CD4-positive, alpha-beta T cell (primary cell): ENCODE data around the gene FOXQ1. TPM values are rescaled to one million over a fixed set of nuclear protein-coding genes. Genes with fewer than 3 reads are reported as not detected.

ENCODE experiments used
- ATAC-seq: fragments of 200-7000 bp; cut with Tn5 transposase; one replicate; pipeline ENCODE4 v1.10.0; 2022; ENCODE audit warnings: mild to moderate bottlenecking; ENCODE audit not compliant: poor library complexity
- CTCF ChIA-PET: fragments of 350-600 bp; sonication (Branson Sonifier 250); formaldehyde crosslinking; loops from one replicate; lab custom pipeline; 2021; ENCODE audit warnings: antibody characterized with exemption, inconsistent platforms; lab: Charles Lee
- POLR2A ChIA-PET: fragments of 350-600 bp; sonication (Branson Sonifier 250); formaldehyde crosslinking; loops from one replicate; lab custom pipeline; 2021; ENCODE audit warnings: antibody characterized with exemption, inconsistent platforms; lab: Charles Lee
- DNase-seq, 14 experiments: peaks; one replicate each; pipeline ENCODE4 v3.0.0-alpha.2; 2013 to 2020; ENCODE audit warnings: mixed read lengths in 2 of 14
- H3K27ac ChIP-seq, 2 donors: one replicate each; pipeline versions ENCODE4 v1.5.1 to v1.7.0; 2013; ENCODE audit warnings: low read length in 2 of 2, low read depth in 1 of 2, mild to moderate bottlenecking in 1 of 2
- H3K27me3 ChIP-seq, 2 experiments: 1 replicate in 1 of 2; 2 replicates in 1 of 2; pipeline versions ENCODE4 v1.6.1 to v1.7.0; 2013; ENCODE audit warnings: low read length in 2 of 2, control low read depth in 1 of 2, mild to moderate bottlenecking in 1 of 2, moderate library complexity in 1 of 2; ENCODE audit not compliant: insufficient read depth in 2 of 2, control insufficient read depth in 1 of 2
- H3K36me3 ChIP-seq: one replicate; pipeline ENCODE4 v1.6.1; 2013; ENCODE audit warnings: low read length, control low read depth; ENCODE audit not compliant: insufficient read depth
- H3K4me1 ChIP-seq: one replicate; pipeline ENCODE4 v1.6.1; 2013; ENCODE audit warnings: low read length, control low read depth; ENCODE audit not compliant: insufficient read depth
- H3K4me3 ChIP-seq: one replicate; pipeline ENCODE4 v1.5.1; 2013; ENCODE audit warnings: mild to moderate bottlenecking, low read length, moderate library complexity
- H3K9me3 ChIP-seq, 2 experiments: 1 replicate in 1 of 2; 2 replicates in 1 of 2; pipeline versions ENCODE4 v1.6.1 to v1.7.0; 2013; ENCODE audit warnings: low read length in 2 of 2, mild to moderate bottlenecking in 2 of 2, control low read depth in 1 of 2, moderate library complexity in 1 of 2; ENCODE audit not compliant: control insufficient read depth in 1 of 2, insufficient read depth in 1 of 2
- H3K27ac Mint-ChIP-seq: one replicate; pipeline ENCODE4 v1.8.0; 2020; ENCODE audit warnings: mixed read lengths
- H3K27me3 Mint-ChIP-seq: one replicate; pipeline ENCODE4 v1.8.0; 2021; ENCODE audit warnings: mixed read lengths
- H3K36me3 Mint-ChIP-seq: one replicate; pipeline ENCODE4 v1.8.0; 2021; ENCODE audit warnings: low read depth, mixed read lengths
- H3K4me1 Mint-ChIP-seq: one replicate; pipeline ENCODE4 v1.8.0; 2021; ENCODE audit warnings: low read depth, mixed read lengths
- H3K4me3 Mint-ChIP-seq: one replicate; pipeline ENCODE4 v1.8.0; 2020; ENCODE audit warnings: mild to moderate bottlenecking, mixed read lengths
- H3K9me3 Mint-ChIP-seq: one replicate; pipeline ENCODE4 v1.8.0; 2020; ENCODE audit warnings: mixed read lengths
- CTCF ChIP-seq: fragments of 200-600 bp; IDR thresholded peaks from one replicate; pipeline ENCODE4 v1.8.0; 2022; ENCODE audit warnings: antibody characterized with exemption, mild to moderate bottlenecking
- intact Hi-C, 2 experiments: fragments of 100-400 bp; cut with DNase I in 1 of 2; cut with micrococcal nuclease in 1 of 2; formaldehyde crosslinking; loops; one replicate each; pipeline versions ENCODE4 v1.15.1 to v1.9.0; 2023 to 2025; cut with DNase I, micrococcal nuclease
- total RNA-seq, 174 experiments: library from RNA in 2 of 174; stranded (reverse) in 2 of 174; gene quantifications; one replicate each; pipeline ENCODE4 v1.2.3 and lab custom pipeline; 2021 to 2026

The FOXQ1 gene
- total RNA-seq, 2 experiments from 2014 or later: not detected

DNA sequence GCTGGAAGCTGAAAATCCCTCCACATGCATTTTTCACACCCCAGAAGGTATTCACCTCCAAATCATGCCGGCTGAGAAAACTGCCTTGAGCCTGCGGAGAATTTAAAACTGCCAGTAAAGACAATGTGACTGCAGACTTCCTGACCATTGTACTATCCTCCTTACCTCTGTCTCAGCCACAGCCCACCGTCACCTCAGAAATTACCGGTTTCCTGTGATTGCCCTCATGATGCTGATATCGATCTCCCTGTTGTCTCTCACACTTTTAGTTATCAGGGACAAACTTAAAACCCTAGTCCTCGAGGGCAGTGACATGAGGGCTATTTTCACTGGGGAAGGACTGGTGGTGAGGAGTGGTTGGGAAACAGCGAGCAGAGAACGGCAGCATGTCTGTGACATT, 30.2 kb upstream of the FOXQ1 start:
- H3K4me3 Mint-ChIP-seq: no peak overlapping the region
- DNase-seq (no peak), ATAC-seq (no peak)
- Histone ChIP-seq H3K36me3 (no peaks in the 10 kb centered on the region), H3K4me3 (no peak overlapping the region), H3K4me1 (no peaks in the 10 kb centered on the region), H3K9me3 (peaks cover 0 to 5% of the 10 kb centered on the region in 2 experiments), H3K27me3 (peaks cover 7 to 15% of the 10 kb centered on the region in 2 experiments), H3K27ac (no peak overlapping the region)
- no peak overlapping the region for H3K27ac Mint-ChIP-seq
- ChIA-PET POLR2A (no interaction called here), CTCF (no interaction called here)
- no peaks in the 10 kb centered on the region for H3K36me3 Mint-ChIP-seq
- no peak for TF ChIP-seq CTCF
- intact Hi-C loops: no loop called here
- H3K9me3 Mint-ChIP-seq: no peaks in the 10 kb centered on the region
- peaks cover 53% of the 10 kb centered on the region for H3K27me3 Mint-ChIP-seq
- no peaks in the 10 kb centered on the region for H3K4me1 Mint-ChIP-seq

DNA sequence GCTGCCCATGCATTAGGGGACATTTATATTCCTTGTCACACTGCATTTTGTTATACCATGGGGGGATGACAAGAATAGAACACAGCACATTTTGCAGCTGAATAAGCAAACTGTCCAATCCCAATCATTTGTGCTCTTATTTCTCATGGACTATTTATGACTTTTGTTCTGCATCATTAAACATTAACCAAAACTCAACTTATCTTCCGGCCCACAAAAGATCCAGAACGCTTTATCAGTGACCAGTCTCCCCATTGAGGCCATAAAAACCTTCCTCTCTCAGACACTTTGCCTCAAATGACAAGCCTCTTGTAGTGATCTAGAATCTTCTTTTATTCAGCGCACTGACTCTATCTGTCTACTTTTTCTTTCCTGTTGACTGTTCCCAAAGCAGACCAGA, 28.4 kb upstream of the FOXQ1 start:
- Mint-ChIP-seq H3K27ac (no peak overlapping the region), H3K4me1 (no peaks in the 10 kb centered on the region), H3K36me3 (no peaks in the 10 kb centered on the region), H3K4me3 (no peak overlapping the region), H3K9me3 (no peaks in the 10 kb centered on the region), H3K27me3 (peaks cover 61% of the 10 kb centered on the region)
- ChIA-PET POLR2A (no interaction called here), CTCF (no interaction called here)
- Histone ChIP-seq H3K36me3 (no peaks in the 10 kb centered on the region), H3K4me1 (no peaks in the 10 kb centered on the region), H3K27me3 (peaks cover 7 to 9% of the 10 kb centered on the region in 2 experiments), H3K9me3 (peaks cover 0 to 5% of the 10 kb centered on the region in 2 experiments), H3K4me3 (no peak overlapping the region), H3K27ac (no peak overlapping the region)
- no peak for TF ChIP-seq CTCF
- ATAC-seq: no peak
- intact Hi-C loops: no loop called here
- DNase-seq: no peak

DNA sequence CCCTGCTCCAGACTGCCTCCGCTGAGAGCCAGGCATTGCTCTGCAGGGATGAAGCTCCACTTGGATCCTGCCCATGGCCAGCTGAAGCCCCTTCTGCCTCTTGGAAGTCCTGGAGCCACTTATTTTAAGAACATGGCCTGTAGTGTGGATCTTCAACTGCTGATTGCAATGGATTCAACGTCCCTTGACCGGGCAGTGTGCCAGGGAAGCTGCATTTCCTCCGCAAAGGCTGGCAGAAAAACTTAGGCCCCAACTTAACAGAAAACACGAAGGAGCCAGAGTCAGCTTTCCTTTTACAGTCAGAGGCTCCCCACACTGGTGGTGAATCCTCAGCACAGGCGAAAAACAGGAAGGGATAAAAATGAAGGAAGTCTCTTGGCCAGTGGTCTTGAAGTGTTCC, 26.3 kb upstream of the FOXQ1 start:
- no peak for ATAC-seq
- H3K27ac ChIP-seq: no peak overlapping the region
- ChIA-PET CTCF (no interaction called here), POLR2A (no interaction called here)
- Mint-ChIP-seq H3K9me3 (no peaks in the 10 kb centered on the region), H3K4me1 (no peaks in the 10 kb centered on the region), H3K4me3 (no peak overlapping the region), H3K36me3 (no peaks in the 10 kb centered on the region), H3K27me3 (peaks cover 62% of the 10 kb centered on the region), H3K27ac (no peak overlapping the region)
- H3K4me1 ChIP-seq: no peaks in the 10 kb centered on the region
- peaks cover 0 to 8% of the 10 kb centered on the region in 2 experiments for H3K9me3 ChIP-seq
- H3K4me3 ChIP-seq: no peak overlapping the region
- TF ChIP-seq CTCF: no peak
- no peaks in the 10 kb centered on the region for H3K36me3 ChIP-seq
- H3K27me3 ChIP-seq: peaks cover 0 to 9% of the 10 kb centered on the region in 2 experiments
- DNase-seq: no peak
- intact Hi-C loops: no loop called here
